Choroid plexus epithelial cell (primary cell): ENCODE results near the gene TEX2.

Experiments used
- DNase-seq: peaks from one replicate; pipeline ENCODE4 v3.0.0-alpha.2; 2010; ENCODE audit warnings: low read depth
- H3K4me3 ChIP-seq: 2 replicates; pipeline ENCODE4 v1.5.1; 2011; ENCODE audit warnings: low read depth, mild to moderate bottlenecking, control low read depth, low read length, moderate library complexity
- TF ChIP-seq, protein P1 (sequence below): conservative IDR thresholded peaks from 2 replicates; pipeline ENCODE4 v1.5.1; 2011; ENCODE audit warnings: low read depth, mild to moderate bottlenecking, control low read depth, inconsistent platforms, low read length, moderate library complexity

TEX2 gene

GRCh38 chr17:64154717-64155116, 108.3 kb downstream of the TEX2 start:
- TF ChIP-seq, protein P1, sequence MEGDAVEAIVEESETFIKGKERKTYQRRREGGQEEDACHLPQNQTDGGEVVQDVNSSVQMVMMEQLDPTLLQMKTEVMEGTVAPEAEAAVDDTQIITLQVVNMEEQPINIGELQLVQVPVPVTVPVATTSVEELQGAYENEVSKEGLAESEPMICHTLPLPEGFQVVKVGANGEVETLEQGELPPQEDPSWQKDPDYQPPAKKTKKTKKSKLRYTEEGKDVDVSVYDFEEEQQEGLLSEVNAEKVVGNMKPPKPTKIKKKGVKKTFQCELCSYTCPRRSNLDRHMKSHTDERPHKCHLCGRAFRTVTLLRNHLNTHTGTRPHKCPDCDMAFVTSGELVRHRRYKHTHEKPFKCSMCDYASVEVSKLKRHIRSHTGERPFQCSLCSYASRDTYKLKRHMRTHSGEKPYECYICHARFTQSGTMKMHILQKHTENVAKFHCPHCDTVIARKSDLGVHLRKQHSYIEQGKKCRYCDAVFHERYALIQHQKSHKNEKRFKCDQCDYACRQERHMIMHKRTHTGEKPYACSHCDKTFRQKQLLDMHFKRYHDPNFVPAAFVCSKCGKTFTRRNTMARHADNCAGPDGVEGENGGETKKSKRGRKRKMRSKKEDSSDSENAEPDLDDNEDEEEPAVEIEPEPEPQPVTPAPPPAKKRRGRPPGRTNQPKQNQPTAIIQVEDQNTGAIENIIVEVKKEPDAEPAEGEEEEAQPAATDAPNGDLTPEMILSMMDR = peak; percentile 20
- H3K4me3 ChIP-seq = no peak overlapping the region

DNA sequence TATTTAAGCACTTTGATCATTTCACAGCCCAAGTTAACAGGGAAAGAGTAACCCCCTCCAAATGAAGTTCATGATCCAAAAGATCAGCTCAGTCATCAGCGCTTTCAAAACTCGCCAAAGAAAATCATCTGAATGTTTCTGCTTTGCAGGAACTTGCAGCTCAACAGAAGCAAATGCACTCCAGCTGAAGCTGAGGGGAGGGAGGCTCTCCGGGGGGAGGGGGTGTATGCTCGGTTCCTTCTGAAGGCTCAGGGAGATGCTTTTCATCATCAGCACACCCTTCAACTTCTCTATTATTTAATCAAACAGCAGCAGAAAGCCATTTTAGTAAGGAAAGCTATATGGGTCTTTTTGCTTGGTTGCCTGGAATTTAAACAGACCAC, 108.8 kb downstream of the TEX2 start:
- TF ChIP-seq, protein P1 = no peak
- DNase-seq = no peak
- no peak overlapping the region for H3K4me3 ChIP-seq

More at GRCh38 chr17:64154717-64155116, 108.3 kb downstream of the TEX2 start:
- peak; percentile 13 for DNase-seq

GRCh38 chr17:64153565-64154312, 109.3 kb downstream of the TEX2 start:
- no peak overlapping the region for H3K4me3 ChIP-seq
- TF ChIP-seq, protein P1 = no peak
- DNase-seq = no peak

DNA sequence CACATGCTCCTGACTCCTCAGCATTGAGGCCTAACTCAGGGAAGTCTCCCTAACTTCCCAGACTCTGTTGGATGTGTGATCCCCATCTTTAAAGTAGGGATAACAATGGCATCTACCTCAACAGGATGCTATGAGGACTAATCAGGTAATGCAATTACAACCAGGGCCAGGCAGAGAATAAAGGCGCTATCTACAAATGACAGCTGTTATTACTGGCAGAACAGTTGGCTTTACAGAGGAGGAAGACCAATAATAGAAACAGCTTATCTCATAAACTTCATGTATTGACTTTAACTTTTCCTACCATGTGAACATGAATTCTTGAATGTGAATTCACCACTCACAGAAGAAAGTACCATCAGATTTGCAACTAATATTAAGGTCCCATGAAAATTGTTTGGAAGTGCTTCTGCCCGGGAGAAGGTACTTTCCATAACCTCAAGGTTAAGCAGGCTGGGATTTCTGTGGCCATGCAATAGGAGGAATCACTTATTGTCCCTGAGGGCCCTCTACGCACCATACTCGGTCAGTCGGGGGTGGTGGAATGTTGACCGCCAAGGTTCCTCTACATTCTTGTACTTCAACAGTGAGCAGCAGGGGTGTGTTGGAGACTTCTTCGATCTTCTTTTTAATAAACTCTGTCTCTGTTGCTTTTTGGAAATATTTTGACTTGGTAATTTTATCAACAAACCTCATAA, 110.5 kb downstream of the TEX2 start:
- peak; percentile 30 for DNase-seq
- no peak overlapping the region for H3K4me3 ChIP-seq
- TF ChIP-seq, protein P1 = no peak

DNA sequence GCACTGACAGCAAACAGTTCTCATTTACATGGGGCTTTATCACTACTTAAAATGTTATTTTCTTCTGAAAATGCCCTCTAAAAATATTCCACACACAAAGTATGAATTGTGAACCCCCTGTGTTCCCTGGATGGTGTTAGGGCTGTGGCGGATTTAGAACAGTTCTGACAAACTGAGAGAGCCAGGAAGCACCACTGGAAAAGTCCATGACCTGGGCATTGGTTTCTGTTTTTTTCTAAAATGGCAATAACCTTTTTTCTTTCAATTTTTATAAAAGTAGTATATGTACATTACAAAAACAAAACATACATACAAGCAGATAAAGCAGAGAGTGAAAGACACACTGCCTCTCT, 112.1 kb downstream of the TEX2 start:
- no peak for DNase-seq
- no peak overlapping the region for H3K4me3 ChIP-seq
- TF ChIP-seq, protein P1 = no peak

DNA sequence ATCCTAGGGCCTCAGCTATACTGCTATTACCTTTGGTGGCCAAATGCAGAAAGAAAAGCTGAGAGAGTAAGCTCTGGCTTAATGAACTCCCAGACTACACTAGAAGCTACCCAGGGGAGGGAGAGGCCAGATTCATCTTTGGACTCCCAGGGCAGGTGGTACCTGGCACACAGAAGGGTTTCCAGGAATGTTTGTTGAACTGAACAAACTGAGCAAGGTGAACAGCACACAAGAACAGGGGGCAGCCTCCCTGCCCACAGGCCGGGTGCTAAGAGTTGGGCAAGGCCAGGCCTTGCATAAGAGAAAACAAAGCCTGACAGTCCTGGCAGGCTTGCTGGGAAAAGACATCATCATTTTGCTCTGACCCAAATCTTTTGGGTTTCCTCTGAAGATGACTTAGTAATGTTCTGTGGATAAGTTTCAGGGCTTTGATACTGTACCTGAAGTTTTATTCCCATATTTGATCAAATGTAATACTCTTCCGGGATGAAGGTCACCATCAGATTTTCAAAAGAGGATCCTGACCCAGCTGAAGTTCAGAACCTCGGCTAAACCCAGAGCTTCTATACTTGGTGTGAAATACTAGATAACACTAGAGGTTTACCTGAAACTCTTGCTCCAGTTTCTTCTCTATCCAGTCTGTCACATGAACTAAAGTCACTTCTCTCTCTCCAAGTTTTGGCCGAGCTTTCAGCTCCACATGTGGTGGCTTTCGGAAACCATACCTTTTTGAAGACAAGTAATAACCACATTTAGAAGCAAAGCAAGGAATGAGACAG, 112.6 kb downstream of the TEX2 start:
- peak; percentile 16 for DNase-seq
- no peak overlapping the region for H3K4me3 ChIP-seq
- TF ChIP-seq, protein P1 = no peak
